ENCODE measurements around the gene ZSCAN16.

DNA sequence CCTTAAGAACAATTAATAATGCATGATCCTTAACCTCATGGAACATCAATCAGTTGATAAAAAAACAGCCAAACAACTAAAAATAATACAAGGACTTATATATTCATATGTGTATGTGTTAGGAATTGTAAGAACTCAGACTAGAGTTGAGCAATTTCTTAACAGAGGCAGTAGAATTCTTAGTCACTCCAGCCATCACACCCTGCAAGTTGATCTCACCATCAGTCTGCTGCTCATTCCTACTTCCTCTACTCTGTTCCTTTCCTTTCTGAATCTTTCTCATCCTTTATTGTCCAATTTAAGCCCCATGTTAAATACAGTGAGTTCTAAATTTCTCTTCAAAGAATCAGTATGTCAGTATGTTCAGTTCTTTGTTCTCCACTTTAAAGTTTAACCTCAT lies 41.5 kb upstream of the ZSCAN16 start:
- TF ChIP-seq, protein P1, sequence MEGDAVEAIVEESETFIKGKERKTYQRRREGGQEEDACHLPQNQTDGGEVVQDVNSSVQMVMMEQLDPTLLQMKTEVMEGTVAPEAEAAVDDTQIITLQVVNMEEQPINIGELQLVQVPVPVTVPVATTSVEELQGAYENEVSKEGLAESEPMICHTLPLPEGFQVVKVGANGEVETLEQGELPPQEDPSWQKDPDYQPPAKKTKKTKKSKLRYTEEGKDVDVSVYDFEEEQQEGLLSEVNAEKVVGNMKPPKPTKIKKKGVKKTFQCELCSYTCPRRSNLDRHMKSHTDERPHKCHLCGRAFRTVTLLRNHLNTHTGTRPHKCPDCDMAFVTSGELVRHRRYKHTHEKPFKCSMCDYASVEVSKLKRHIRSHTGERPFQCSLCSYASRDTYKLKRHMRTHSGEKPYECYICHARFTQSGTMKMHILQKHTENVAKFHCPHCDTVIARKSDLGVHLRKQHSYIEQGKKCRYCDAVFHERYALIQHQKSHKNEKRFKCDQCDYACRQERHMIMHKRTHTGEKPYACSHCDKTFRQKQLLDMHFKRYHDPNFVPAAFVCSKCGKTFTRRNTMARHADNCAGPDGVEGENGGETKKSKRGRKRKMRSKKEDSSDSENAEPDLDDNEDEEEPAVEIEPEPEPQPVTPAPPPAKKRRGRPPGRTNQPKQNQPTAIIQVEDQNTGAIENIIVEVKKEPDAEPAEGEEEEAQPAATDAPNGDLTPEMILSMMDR (IDR thresholded peaks at IDR 0.05): no peak
- no peak for TF ChIP-seq POLR2A (IDR thresholded peaks at IDR 0.05)

All from ovary (tissue), 3 donors.